IMR-90 (cell line): ENCODE measurements around the gene LIMCH1.

Experiments used
- BHLHE40 ChIP-seq: fragments of 150-350 bp; IDR thresholded peaks from 2 replicates; pipeline ENCODE4 v1.6.1; 2016; ENCODE audit warnings: mild to moderate bottlenecking, low read depth, low read length
- CEBPB ChIP-seq: IDR thresholded peaks from 2 replicates; pipeline ENCODE4 v1.6.1; 2012; ENCODE audit warnings: low read depth, low read length, improper control_type of control experiment
- ELK1 ChIP-seq: fragments of 150-350 bp; IDR thresholded peaks from 2 replicates; pipeline ENCODE4 v1.6.1; 2016; ENCODE audit warnings: low read depth, mild to moderate bottlenecking, low read length, moderate library complexity, borderline replicate concordance
- FOS ChIP-seq: fragments of 150-350 bp; IDR thresholded peaks from 2 replicates; pipeline ENCODE4 v1.6.1; 2016; ENCODE audit warnings: low read depth, low read length
- MAFK ChIP-seq: IDR thresholded peaks from 2 replicates; pipeline ENCODE4 v1.6.1; 2012; ENCODE audit warnings: low read depth, low read length, improper control_type of control experiment
- NFE2L2 ChIP-seq: fragments of 150-350 bp; IDR thresholded peaks from 2 replicates; pipeline ENCODE4 v1.6.1; 2016; ENCODE audit warnings: low read depth, mild to moderate bottlenecking, low read length
- POLR2A ChIP-seq: IDR thresholded peaks from 2 replicates; pipeline ENCODE4 v1.6.1; 2012; ENCODE audit warnings: mild to moderate bottlenecking, low read depth, low read length
- RAD21 ChIP-seq: IDR thresholded peaks from 2 replicates; pipeline ENCODE4 v1.6.1; 2012; ENCODE audit warnings: low read length, improper control_type of control experiment
- RCOR1 ChIP-seq: IDR thresholded peaks from 2 replicates; pipeline ENCODE4 v1.6.1; 2012; ENCODE audit warnings: mild to moderate bottlenecking, low read length, improper control_type of control experiment; ENCODE audit not compliant: insufficient replicate concordance
- RFX5 ChIP-seq: IDR thresholded peaks from 2 replicates; pipeline ENCODE4 v1.8.0; 2012; ENCODE audit warnings: low read depth, mild to moderate bottlenecking, low read length, moderate library complexity
- SMC3 ChIP-seq: fragments of 150-350 bp; IDR thresholded peaks from 2 replicates; pipeline ENCODE4 v1.6.1; 2016; ENCODE audit warnings: low read depth, mild to moderate bottlenecking, antibody characterized with exemption, low read length, moderate library complexity
- USF2 ChIP-seq: fragments of 150-350 bp; IDR thresholded peaks from 2 replicates; pipeline ENCODE4 v1.6.1; 2017; ENCODE audit warnings: mild to moderate bottlenecking, antibody characterized with exemption, low read length, low read depth
- TF ChIP-seq, protein P1 (sequence below): conservative IDR thresholded peaks from 2 replicates; pipeline ENCODE4 v1.5.1; 2012; ENCODE audit warnings: mild to moderate bottlenecking, low read depth, low read length, improper control_type of control experiment

DNA sequence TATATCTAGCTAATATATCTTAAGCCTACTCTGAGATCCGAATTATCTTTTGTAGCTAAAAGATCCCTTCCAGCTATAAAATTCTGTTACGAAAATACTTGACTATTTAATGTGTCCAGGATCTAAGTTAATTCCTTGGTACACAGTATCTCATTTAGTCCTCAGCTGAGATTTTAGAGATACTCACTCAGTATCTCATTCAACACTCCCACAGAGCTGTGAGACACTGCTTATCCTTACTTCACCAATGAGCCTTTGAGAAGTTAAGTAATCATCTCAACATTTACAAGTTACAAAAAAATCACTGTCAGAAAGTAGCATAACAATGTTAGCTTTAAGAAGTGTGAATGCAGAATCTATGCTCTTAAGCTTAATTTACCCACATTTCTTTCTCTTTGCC, 76.6 kb downstream of the LIMCH1 start:
- TF ChIP-seq, protein P1, sequence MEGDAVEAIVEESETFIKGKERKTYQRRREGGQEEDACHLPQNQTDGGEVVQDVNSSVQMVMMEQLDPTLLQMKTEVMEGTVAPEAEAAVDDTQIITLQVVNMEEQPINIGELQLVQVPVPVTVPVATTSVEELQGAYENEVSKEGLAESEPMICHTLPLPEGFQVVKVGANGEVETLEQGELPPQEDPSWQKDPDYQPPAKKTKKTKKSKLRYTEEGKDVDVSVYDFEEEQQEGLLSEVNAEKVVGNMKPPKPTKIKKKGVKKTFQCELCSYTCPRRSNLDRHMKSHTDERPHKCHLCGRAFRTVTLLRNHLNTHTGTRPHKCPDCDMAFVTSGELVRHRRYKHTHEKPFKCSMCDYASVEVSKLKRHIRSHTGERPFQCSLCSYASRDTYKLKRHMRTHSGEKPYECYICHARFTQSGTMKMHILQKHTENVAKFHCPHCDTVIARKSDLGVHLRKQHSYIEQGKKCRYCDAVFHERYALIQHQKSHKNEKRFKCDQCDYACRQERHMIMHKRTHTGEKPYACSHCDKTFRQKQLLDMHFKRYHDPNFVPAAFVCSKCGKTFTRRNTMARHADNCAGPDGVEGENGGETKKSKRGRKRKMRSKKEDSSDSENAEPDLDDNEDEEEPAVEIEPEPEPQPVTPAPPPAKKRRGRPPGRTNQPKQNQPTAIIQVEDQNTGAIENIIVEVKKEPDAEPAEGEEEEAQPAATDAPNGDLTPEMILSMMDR, result no peak
- TF ChIP-seq BHLHE40 (no peak), USF2 (no peak), ELK1 (no peak), MAFK (no peak), POLR2A (no peak), RAD21 (no peak), RFX5 (no peak), NFE2L2 (no peak), RCOR1 (no peak), FOS (no peak), SMC3 (no peak), CEBPB (no peak)
